Natural killer cell (primary cell): ENCODE results near the gene FBXW11. TPM values are rescaled to one million over a fixed set of nuclear protein-coding genes. Genes with fewer than 3 reads are reported as not detected.

ENCODE experiments used
- ATAC-seq, 3 donors: fragments of 150-1000 bp in 2 of 3; fragments of 200-7000 bp in 1 of 3; cut with Tn5 transposase; 1 replicate in 1 of 3; 2 replicates in 2 of 3; pipeline ENCODE4 v1.10.0; 2021; ENCODE audit warnings: mild to moderate bottlenecking in 2 of 3, moderate library complexity in 2 of 3
- DNase-seq, 2 donors: peaks; one replicate each; pipeline versions ENCODE4 v3.0.0 to v3.0.0-alpha.2; 2013 to 2021; ENCODE audit warnings: mixed read lengths in 1 of 2
- H3K27ac ChIP-seq: one replicate; pipeline ENCODE4 v1.5.1; 2013; ENCODE audit warnings: mild to moderate bottlenecking, low read length
- H3K27me3 ChIP-seq: one replicate; pipeline ENCODE4 v1.6.1; 2013; ENCODE audit warnings: low read length; ENCODE audit not compliant: control insufficient read depth, insufficient read depth
- H3K36me3 ChIP-seq: one replicate; pipeline ENCODE4 v1.6.1; 2013; ENCODE audit warnings: low read length; ENCODE audit not compliant: control insufficient read depth, insufficient read depth
- H3K4me1 ChIP-seq: one replicate; pipeline ENCODE4 v1.6.1; 2013; ENCODE audit warnings: low read length; ENCODE audit not compliant: control insufficient read depth, insufficient read depth
- H3K4me3 ChIP-seq: one replicate; pipeline ENCODE4 v1.5.1; 2013; ENCODE audit warnings: low read length
- H3K9me3 ChIP-seq: one replicate; pipeline ENCODE4 v1.6.1; 2013; ENCODE audit warnings: low read length; ENCODE audit not compliant: control insufficient read depth, insufficient read depth
- H3K27ac Mint-ChIP-seq, 2 donors: one replicate each; pipeline ENCODE4 v1.8.0; 2022; ENCODE audit warnings: mild to moderate bottlenecking in 2 of 2, mixed read lengths in 2 of 2, moderate library complexity in 1 of 2
- H3K27me3 Mint-ChIP-seq, 2 donors: one replicate each; pipeline ENCODE4 v1.8.0; 2022; ENCODE audit warnings: low read depth in 2 of 2, mixed read lengths in 2 of 2
- H3K36me3 Mint-ChIP-seq: one replicate; pipeline ENCODE4 v1.8.0; 2022; ENCODE audit warnings: mixed read lengths
- H3K4me1 Mint-ChIP-seq, 2 donors: one replicate each; pipeline ENCODE4 v1.8.0; 2022; ENCODE audit warnings: mixed read lengths in 2 of 2
- H3K4me3 Mint-ChIP-seq: one replicate; pipeline ENCODE4 v1.8.0; 2022; ENCODE audit warnings: mild to moderate bottlenecking, moderate library complexity, mixed read lengths
- H3K9me3 Mint-ChIP-seq, 2 donors: one replicate each; pipeline ENCODE4 v1.8.0; 2022; ENCODE audit warnings: mixed read lengths in 2 of 2
- WGBS: methylation state at CpG from one replicate; pipeline ENCODE4 v1.1.7; 2013; ENCODE audit warnings: missing lambda C conversion rate; ENCODE audit not compliant: insufficient coverage; 5-methylcytosine and 5-hydroxymethylcytosine counted together
- intact Hi-C: fragments of 100-400 bp; cut with micrococcal nuclease; formaldehyde crosslinking; loops from one replicate; pipeline ENCODE4 v1.14.2; 2022
- total RNA-seq, 4 donors: library from RNA; stranded (reverse); fragments of 120-200 nt in 1 of 4; gene quantifications; one replicate each; pipeline versions ENCODE4 v1.2.3 to v1.2.4, GENCODE V29; 2013 to 2022
- TF ChIP-seq, protein P1 (sequence below): fragments of 200-600 bp; IDR thresholded peaks from one replicate; pipeline ENCODE4 v1.8.0; 2022; ENCODE audit warnings: antibody characterized with exemption

The FBXW11 gene
- total RNA-seq, 3 donors from 2014 or later (not counting 1 experiment from before 2014, with no cell fraction given): 26.7 to 40.3 (median 39.5) TPM

DNA sequence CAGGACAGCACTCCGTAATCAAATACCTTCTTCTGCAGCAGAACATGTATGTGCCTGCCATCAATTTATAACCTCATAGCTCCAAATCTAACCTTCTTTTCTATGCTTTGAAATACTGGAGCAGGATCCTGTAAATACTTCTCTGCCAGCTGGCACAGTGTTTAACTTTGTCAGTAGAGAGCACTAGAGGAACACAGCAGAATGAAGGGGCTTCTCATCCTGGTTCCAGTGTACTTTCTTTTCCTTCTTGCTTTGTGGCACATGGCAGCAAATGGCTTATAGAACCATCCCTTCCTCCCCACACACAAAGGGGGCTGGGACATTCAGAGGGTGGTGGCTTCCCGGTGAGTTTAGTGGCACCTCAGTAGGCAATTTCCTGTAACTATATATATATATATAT, 3.8 kb upstream of the FBXW11 start:
- Histone ChIP-seq H3K4me1 (peaks cover 16% of the 10 kb centered on the region), H3K27ac (no peak overlapping the region), H3K9me3 (no peaks in the 10 kb centered on the region), H3K4me3 (no peak overlapping the region), H3K36me3 (no peaks in the 10 kb centered on the region), H3K27me3 (no peaks in the 10 kb centered on the region)
- Mint-ChIP-seq H3K4me1 (peaks cover 20 to 21% of the 10 kb centered on the region in 2 donors), H3K27me3 (no peaks in the 10 kb centered on the region), H3K9me3 (no peaks in the 10 kb centered on the region), H3K36me3 (no peaks in the 10 kb centered on the region), H3K4me3 (no peak overlapping the region), H3K27ac (no peak overlapping the region)
- DNase-seq (no peak), ATAC-seq (no peak)
- intact Hi-C loops: no loop called here
- WGBS: 96% methylated on average over 1 of the region's 2 CpGs
- TF ChIP-seq, protein P1, sequence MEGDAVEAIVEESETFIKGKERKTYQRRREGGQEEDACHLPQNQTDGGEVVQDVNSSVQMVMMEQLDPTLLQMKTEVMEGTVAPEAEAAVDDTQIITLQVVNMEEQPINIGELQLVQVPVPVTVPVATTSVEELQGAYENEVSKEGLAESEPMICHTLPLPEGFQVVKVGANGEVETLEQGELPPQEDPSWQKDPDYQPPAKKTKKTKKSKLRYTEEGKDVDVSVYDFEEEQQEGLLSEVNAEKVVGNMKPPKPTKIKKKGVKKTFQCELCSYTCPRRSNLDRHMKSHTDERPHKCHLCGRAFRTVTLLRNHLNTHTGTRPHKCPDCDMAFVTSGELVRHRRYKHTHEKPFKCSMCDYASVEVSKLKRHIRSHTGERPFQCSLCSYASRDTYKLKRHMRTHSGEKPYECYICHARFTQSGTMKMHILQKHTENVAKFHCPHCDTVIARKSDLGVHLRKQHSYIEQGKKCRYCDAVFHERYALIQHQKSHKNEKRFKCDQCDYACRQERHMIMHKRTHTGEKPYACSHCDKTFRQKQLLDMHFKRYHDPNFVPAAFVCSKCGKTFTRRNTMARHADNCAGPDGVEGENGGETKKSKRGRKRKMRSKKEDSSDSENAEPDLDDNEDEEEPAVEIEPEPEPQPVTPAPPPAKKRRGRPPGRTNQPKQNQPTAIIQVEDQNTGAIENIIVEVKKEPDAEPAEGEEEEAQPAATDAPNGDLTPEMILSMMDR: no peak

DNA sequence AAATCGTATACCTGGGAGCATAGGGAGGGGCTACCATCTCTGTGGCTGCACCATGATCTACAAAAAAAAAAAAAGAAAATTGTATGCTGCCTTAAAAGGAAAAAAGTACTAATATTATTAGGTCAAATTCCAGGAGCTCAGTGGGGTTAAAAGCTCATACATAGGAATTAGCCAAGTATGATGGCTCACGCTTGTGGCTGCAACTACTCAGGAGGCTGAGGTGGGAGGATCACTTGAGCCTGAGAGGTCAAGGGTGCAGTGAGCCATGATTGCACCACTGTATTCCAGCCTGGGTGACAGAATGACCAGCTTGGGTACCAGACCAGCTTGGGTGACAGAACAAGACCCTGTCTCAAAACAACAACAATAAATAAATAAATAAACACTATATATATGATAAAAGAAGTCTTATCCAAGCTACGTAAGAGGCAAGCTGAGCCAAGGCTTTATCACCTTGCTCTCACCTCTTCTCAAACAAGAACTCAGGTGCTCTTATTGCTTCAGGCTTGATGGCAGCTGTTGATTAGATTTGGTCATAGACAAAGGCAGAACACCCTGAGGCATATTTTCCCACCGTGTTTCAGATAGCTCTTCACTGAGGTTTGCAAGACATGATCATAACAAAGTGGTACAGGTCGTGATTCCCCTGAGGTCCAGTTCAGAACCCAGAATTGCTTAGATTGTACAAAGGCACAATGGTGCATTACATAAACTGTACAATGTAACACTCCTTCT, 3.3 kb upstream of the FBXW11 start:
- Mint-ChIP-seq H3K27me3 (no peaks in the 10 kb centered on the region), H3K9me3 (no peaks in the 10 kb centered on the region), H3K4me3 (no peak overlapping the region), H3K36me3 (no peaks in the 10 kb centered on the region), H3K4me1 (peaks cover 26 to 27% of the 10 kb centered on the region in 2 donors), H3K27ac (no peak overlapping the region)
- peaks cover 20% of the 10 kb centered on the region for H3K4me1 ChIP-seq
- DNase-seq: no peak
- no peak overlapping the region for H3K4me3 ChIP-seq
- TF ChIP-seq, protein P1: no peak
- H3K27ac ChIP-seq: no peak overlapping the region
- no peaks in the 10 kb centered on the region for H3K9me3 ChIP-seq
- H3K36me3 ChIP-seq: no peaks in the 10 kb centered on the region
- ATAC-seq: no peak
- 93% methylated on average over 4 of the region's 5 CpGs for WGBS
- intact Hi-C loops: loop anchor here (5.0 kb wide), 2 partner anchors 52 to 178 kb away; partner anchors contain the start of gene STK10
- no peaks in the 10 kb centered on the region for H3K27me3 ChIP-seq

DNA sequence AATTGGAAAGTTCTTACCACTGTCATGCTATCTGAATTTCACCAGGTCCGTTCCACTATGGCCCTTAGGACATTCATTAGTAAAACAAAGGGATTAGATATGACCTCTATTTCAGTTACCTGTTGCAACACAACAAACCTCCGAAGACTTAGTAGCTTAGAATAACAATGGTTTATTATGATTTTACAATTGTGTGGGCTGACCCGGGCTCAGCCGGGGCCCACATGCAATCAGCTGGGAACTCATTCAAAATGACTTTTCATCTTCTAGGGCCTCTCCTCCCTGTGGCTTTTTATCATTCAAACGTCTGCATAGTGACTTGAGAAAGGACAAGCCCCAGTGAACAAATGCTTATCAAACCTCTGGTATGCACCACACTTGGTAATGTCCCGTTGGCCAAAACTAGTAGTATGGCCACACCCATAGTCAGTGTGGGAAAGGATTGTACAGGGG, 2.3 kb upstream of the FBXW11 start:
- Histone ChIP-seq H3K36me3 (no peaks in the 10 kb centered on the region), H3K27ac (no peak overlapping the region), H3K27me3 (no peaks in the 10 kb centered on the region), H3K4me1 (peaks cover 20% of the 10 kb centered on the region), H3K9me3 (no peaks in the 10 kb centered on the region), H3K4me3 (no peak overlapping the region)
- TF ChIP-seq, protein P1: no peak
- DNase-seq (no peak), ATAC-seq (no peak)
- Mint-ChIP-seq H3K4me1 (peaks cover 30 to 33% of the 10 kb centered on the region in 2 donors), H3K9me3 (no peaks in the 10 kb centered on the region), H3K27me3 (no peaks in the 10 kb centered on the region), H3K36me3 (no peaks in the 10 kb centered on the region), H3K27ac (no peak overlapping the region), H3K4me3 (no peak overlapping the region)
- intact Hi-C loops: loop anchor here (5.0 kb wide), 2 partner anchors 51 to 179 kb away; partner anchors contain the start of gene STK10
- WGBS: 91% methylated on average over 6 of the region's 6 CpGs
